Neural cell (in vitro differentiated cells): ENCODE results near the gene CHML. TPM values are rescaled to one million over a fixed set of nuclear protein-coding genes. Genes with fewer than 3 reads are reported as not detected.

ENCODE experiments used
- H2AFZ ChIP-seq: fragments of 200-600, 300-800 bp; sonication (generic), shearing (Covaris generic); 2 replicates; pipeline ENCODE4 v1.6.0; 2014; ENCODE audit warnings: low read depth, mild to moderate bottlenecking, antibody characterized with exemption, low read length, moderate library complexity
- H3F3A ChIP-seq: fragments of 200-600 bp; shearing (Covaris generic); 2 replicates; pipeline ENCODE4 v1.6.1; 2016; ENCODE audit warnings: mild to moderate bottlenecking, moderate library complexity, mixed read lengths, antibody characterized with exemption, low read length; ENCODE audit not compliant: insufficient read depth, poor library complexity, severe bottlenecking
- H3K27ac ChIP-seq: fragments of 200-600, 300-800 bp; sonication (generic), shearing (Covaris generic); 2 replicates; pipeline ENCODE4 v1.5.1; 2014; ENCODE audit warnings: mild to moderate bottlenecking, low read length, moderate library complexity
- H3K27me3 ChIP-seq: fragments of 300-800, 200-600 bp; sonication (generic), shearing (Covaris generic); 2 replicates; pipeline ENCODE4 v1.6.0; 2014; ENCODE audit warnings: mild to moderate bottlenecking, low read depth, low read length, moderate library complexity; ENCODE audit not compliant: insufficient read depth
- H3K36me3 ChIP-seq: fragments of 300-800, 200-600 bp; sonication (generic), shearing (Covaris generic); 2 replicates; pipeline ENCODE4 v1.5.1; 2014; ENCODE audit warnings: mild to moderate bottlenecking, antibody characterized with exemption, low read length, moderate library complexity; ENCODE audit not compliant: insufficient read depth
- H3K4me2 ChIP-seq: fragments of 300-800, 200-600 bp; sonication (generic), shearing (Covaris generic); 2 replicates; pipeline ENCODE4 v1.6.0; 2014; ENCODE audit warnings: mild to moderate bottlenecking, low read length
- H3K4me3 ChIP-seq: fragments of 300-800, 200-600 bp; sonication (generic), shearing (Covaris generic); 2 replicates; pipeline ENCODE4 v1.5.1; 2014; ENCODE audit warnings: mild to moderate bottlenecking, low read length, moderate library complexity
- H3K79me2 ChIP-seq: fragments of 200-600 bp; shearing (Covaris generic); replicated peaks from 2 replicates; pipeline ENCODE4 v1.6.0; 2014; ENCODE audit warnings: mild to moderate bottlenecking, low read length, moderate library complexity; ENCODE audit not compliant: insufficient read depth
- H3K9ac ChIP-seq: fragments of 300-800, 200-600 bp; sonication (generic), shearing (Covaris generic); 2 replicates; pipeline ENCODE4 v1.6.1; 2016; ENCODE audit warnings: mild to moderate bottlenecking, low read length, mixed read lengths
- H3K9me2 ChIP-seq: fragments of 200-600 bp; shearing (Covaris generic); 2 replicates; pipeline ENCODE4 v1.6.1; 2016; ENCODE audit warnings: mild to moderate bottlenecking, low read length, mixed read lengths; ENCODE audit not compliant: insufficient read depth
- H3K9me3 ChIP-seq: fragments of 200-600, 300-800 bp; sonication (generic), shearing (Covaris generic); 2 replicates; pipeline ENCODE4 v1.6.1; 2016; ENCODE audit warnings: mild to moderate bottlenecking, mixed run types, low read length, moderate library complexity, mixed read lengths
- H4K20me1 ChIP-seq: fragments of 200-600 bp; shearing (Covaris generic); 2 replicates; pipeline ENCODE4 v1.6.1; 2016; ENCODE audit warnings: mild to moderate bottlenecking, mixed run types; ENCODE audit not compliant: insufficient read depth
- EP300 ChIP-seq: fragments of 450-650 bp; conservative IDR thresholded peaks from 2 replicates; pipeline ENCODE4 v1.6.1; 2014; ENCODE audit warnings: antibody characterized with exemption, mild to moderate bottlenecking, moderate library complexity; ENCODE audit not compliant: poor library complexity, severe bottlenecking
- EZH2 ChIP-seq: fragments of 200-600, 300-800 bp; shearing (Covaris generic), sonication (generic); IDR thresholded peaks from 2 replicates; pipeline ENCODE4 v1.6.1; 2014; ENCODE audit warnings: antibody characterized with exemption, low read length, borderline replicate concordance, mild to moderate bottlenecking; ENCODE audit not compliant: insufficient read depth, poor library complexity, severe bottlenecking
- MXI1 ChIP-seq: fragments of 450-650 bp; conservative IDR thresholded peaks from 2 replicates; pipeline ENCODE4 v1.6.1; 2014; ENCODE audit warnings: antibody characterized with exemption, mild to moderate bottlenecking; ENCODE audit not compliant: poor library complexity, severe bottlenecking
- POLR2AphosphoS5 ChIP-seq: IDR thresholded peaks from 2 replicates; pipeline ENCODE4 v1.6.1; 2012
- RAD21 ChIP-seq: fragments of 450-650 bp; conservative IDR thresholded peaks from 2 replicates; pipeline ENCODE4 v1.6.1; 2014; ENCODE audit warnings: antibody characterized with exemption, mild to moderate bottlenecking, moderate library complexity
- SMC3 ChIP-seq: fragments of 450-650 bp; conservative IDR thresholded peaks from 2 replicates; pipeline ENCODE4 v1.6.1; 2014; ENCODE audit warnings: antibody characterized with exemption, mild to moderate bottlenecking, moderate library complexity; ENCODE audit not compliant: poor library complexity
- TAF1 ChIP-seq: IDR thresholded peaks from 2 replicates; pipeline ENCODE4 v1.6.1; 2012; ENCODE audit warnings: low read depth
- polyA plus RNA-seq: library from polyadenylated mRNA; depleted of rRNA; stranded (reverse); fragments of >200 nt; gene quantifications from 2 replicates; pipeline ENCODE4 v1.2.3, GENCODE V29; 2014
- TF ChIP-seq, protein P1 (sequence below): fragments of 450-650 bp; IDR thresholded peaks from 2 replicates; pipeline ENCODE4 v1.5.1; 2014; ENCODE audit warnings: antibody characterized with exemption, mild to moderate bottlenecking, moderate library complexity; ENCODE audit not compliant: poor library complexity, severe bottlenecking

The CHML gene
- polyA plus RNA-seq, 1 donor from 2014 or later: 18.5 TPM

GRCh38 chr1:241607497-241607896, 32.7 kb downstream of the CHML start:
- no peak overlapping the region for H2AFZ ChIP-seq

GRCh38 chr1:241606544-241606943, 33.6 kb downstream of the CHML start:
- no peaks in the 10 kb centered on the region for H3K36me3 ChIP-seq
- TF ChIP-seq SMC3 (no peak), RAD21 (no peak), TAF1 (no peak), MXI1 (no peak), EP300 (no peak)
- H3K4me3 ChIP-seq: no peak overlapping the region
- H3K27me3 ChIP-seq: no peaks in the 10 kb centered on the region
- no peaks in the 10 kb centered on the region for H3K79me2 ChIP-seq
- no peaks in the 10 kb centered on the region for H3F3A ChIP-seq
- H3K9ac ChIP-seq: no peak overlapping the region
- no peaks in the 10 kb centered on the region for H3K9me2 ChIP-seq
- no peaks in the 10 kb centered on the region for H3K9me3 ChIP-seq
- no peaks in the 10 kb centered on the region for H4K20me1 ChIP-seq
- no peak overlapping the region for H3K4me2 ChIP-seq
- no peak overlapping the region for H2AFZ ChIP-seq
- no peak overlapping the region for H3K27ac ChIP-seq

More at GRCh38 chr1:241607497-241607896, 32.7 kb downstream of the CHML start:
- H3K9me3 ChIP-seq: no peaks in the 10 kb centered on the region
- H3K36me3 ChIP-seq: no peaks in the 10 kb centered on the region
- H3F3A ChIP-seq: no peaks in the 10 kb centered on the region
- H3K4me3 ChIP-seq: no peak overlapping the region
- no peaks in the 10 kb centered on the region for H4K20me1 ChIP-seq
- H3K79me2 ChIP-seq: no peaks in the 10 kb centered on the region
- TF ChIP-seq RAD21 (no peak), EP300 (no peak), EZH2 (no peak)
- H3K9me2 ChIP-seq: no peaks in the 10 kb centered on the region
- no peak overlapping the region for H3K9ac ChIP-seq
- H3K4me2 ChIP-seq: no peak overlapping the region
- no peaks in the 10 kb centered on the region for H3K27me3 ChIP-seq
- no peak overlapping the region for H3K27ac ChIP-seq

DNA sequence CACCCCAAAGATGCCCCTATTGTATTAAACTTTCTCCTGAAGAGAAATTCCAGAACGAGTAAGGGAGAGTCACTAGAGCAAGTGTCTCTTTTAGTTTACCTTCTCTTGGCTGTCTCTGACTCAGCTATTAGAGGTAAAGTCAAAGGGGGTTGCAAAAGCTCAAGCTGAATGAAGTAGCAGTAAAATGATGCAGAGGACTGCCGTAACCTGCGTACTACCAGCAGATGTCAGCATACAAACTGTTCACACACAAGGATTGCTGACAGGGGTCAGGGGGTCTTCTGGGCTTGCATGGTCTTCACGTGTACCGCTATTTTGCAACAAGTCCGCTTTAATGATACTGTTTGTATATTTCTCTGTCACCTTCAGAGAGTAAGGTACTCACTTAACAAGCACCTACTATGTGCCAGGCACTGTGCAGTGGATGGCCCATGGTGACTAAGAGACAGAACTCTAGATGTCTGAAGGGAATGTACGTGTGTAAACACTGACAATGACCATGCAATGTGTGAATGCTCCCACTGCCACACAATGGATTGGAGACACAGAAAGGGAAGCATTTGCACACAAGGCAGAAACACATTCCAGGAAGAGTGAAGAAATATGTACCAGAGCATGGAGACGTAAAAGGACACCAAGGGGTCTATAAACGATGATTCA, 34.9 kb downstream of the CHML start:
- no peak overlapping the region for H2AFZ ChIP-seq
- no peaks in the 10 kb centered on the region for H3K79me2 ChIP-seq
- no peaks in the 10 kb centered on the region for H3K9me2 ChIP-seq
- no peak overlapping the region for H3K27ac ChIP-seq
- TF ChIP-seq, protein P1, sequence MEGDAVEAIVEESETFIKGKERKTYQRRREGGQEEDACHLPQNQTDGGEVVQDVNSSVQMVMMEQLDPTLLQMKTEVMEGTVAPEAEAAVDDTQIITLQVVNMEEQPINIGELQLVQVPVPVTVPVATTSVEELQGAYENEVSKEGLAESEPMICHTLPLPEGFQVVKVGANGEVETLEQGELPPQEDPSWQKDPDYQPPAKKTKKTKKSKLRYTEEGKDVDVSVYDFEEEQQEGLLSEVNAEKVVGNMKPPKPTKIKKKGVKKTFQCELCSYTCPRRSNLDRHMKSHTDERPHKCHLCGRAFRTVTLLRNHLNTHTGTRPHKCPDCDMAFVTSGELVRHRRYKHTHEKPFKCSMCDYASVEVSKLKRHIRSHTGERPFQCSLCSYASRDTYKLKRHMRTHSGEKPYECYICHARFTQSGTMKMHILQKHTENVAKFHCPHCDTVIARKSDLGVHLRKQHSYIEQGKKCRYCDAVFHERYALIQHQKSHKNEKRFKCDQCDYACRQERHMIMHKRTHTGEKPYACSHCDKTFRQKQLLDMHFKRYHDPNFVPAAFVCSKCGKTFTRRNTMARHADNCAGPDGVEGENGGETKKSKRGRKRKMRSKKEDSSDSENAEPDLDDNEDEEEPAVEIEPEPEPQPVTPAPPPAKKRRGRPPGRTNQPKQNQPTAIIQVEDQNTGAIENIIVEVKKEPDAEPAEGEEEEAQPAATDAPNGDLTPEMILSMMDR: peak; percentile 56
- TF ChIP-seq POLR2AphosphoS5: no peak
- peak; percentile 55 for TF ChIP-seq SMC3
- no peak for TF ChIP-seq MXI1
- TF ChIP-seq RAD21: peak; percentile 47
- H4K20me1 ChIP-seq: no peaks in the 10 kb centered on the region
- H3K27me3 ChIP-seq: no peaks in the 10 kb centered on the region
- no peak overlapping the region for H3K9ac ChIP-seq
- H3K36me3 ChIP-seq: no peaks in the 10 kb centered on the region
- H3K9me3 ChIP-seq: no peaks in the 10 kb centered on the region
- no peaks in the 10 kb centered on the region for H3F3A ChIP-seq
- no peak overlapping the region for H3K4me3 ChIP-seq
- no peak overlapping the region for H3K4me2 ChIP-seq
